IgD-negative memory B cell (primary cell): ENCODE data around the gene GALNT7. TPM values are rescaled to one million over a fixed set of nuclear protein-coding genes. Genes with fewer than 3 reads are reported as not detected.

ENCODE experiments used
- H3K27ac Mint-ChIP-seq, 3 donors: one replicate each; pipeline ENCODE4 v1.8.0; 2020 to 2022; ENCODE audit warnings: mild to moderate bottlenecking in 3 of 3, mixed read lengths in 3 of 3, moderate library complexity in 1 of 3
- H3K27me3 Mint-ChIP-seq: one replicate; pipeline ENCODE4 v1.8.0; 2021; ENCODE audit warnings: mixed read lengths
- H3K36me3 Mint-ChIP-seq: one replicate; pipeline ENCODE4 v1.8.0; 2020; ENCODE audit warnings: mild to moderate bottlenecking, mixed read lengths
- H3K4me1 Mint-ChIP-seq, 3 donors: one replicate each; pipeline ENCODE4 v1.8.0; 2020 to 2022; ENCODE audit warnings: mixed read lengths in 3 of 3, mild to moderate bottlenecking in 1 of 3
- H3K4me3 Mint-ChIP-seq, 4 donors: one replicate each; pipeline ENCODE4 v1.8.0; 2020 to 2022; ENCODE audit warnings: mild to moderate bottlenecking in 4 of 4, mixed read lengths in 4 of 4, moderate library complexity in 3 of 4
- H3K9me3 Mint-ChIP-seq, 3 donors: one replicate each; pipeline ENCODE4 v1.8.0; 2020 to 2021; ENCODE audit warnings: mixed read lengths in 3 of 3, mild to moderate bottlenecking in 1 of 3
- polyA plus RNA-seq: library from polyadenylated mRNA; unstranded; fragments of 300-500 nt; fragmentation: Illumina TruSeq; gene quantifications from one replicate; pipeline ENCODE4 v1.2.3, GENCODE V29; 2021

Gene GALNT7
- polyA plus RNA-seq, 1 donor from 2014 or later: 7.1 TPM

- H3K4me1 Mint-ChIP-seq: peaks cover 0 to 2% (median 0%) of the 10 kb centered on the region in 3 donors
- no peak overlapping the region for H3K27ac Mint-ChIP-seq
- peaks cover 5% of the 10 kb centered on the region for H3K36me3 Mint-ChIP-seq
- H3K4me3 Mint-ChIP-seq: no peak overlapping the region
- no peaks in the 10 kb centered on the region for H3K9me3 Mint-ChIP-seq
- H3K27me3 Mint-ChIP-seq: no peaks in the 10 kb centered on the region
Observed at GRCh38 chr4:173318648-173319211, 150.1 kb downstream of the GALNT7 start.

GRCh38 chr4:173319696-173320095 lies 151.1 kb downstream of the GALNT7 start:
- H3K36me3 Mint-ChIP-seq: peaks cover 5% of the 10 kb centered on the region
- no peak overlapping the region for H3K27ac Mint-ChIP-seq
- no peak overlapping the region for H3K4me3 Mint-ChIP-seq
- no peaks in the 10 kb centered on the region for H3K9me3 Mint-ChIP-seq
- H3K27me3 Mint-ChIP-seq: no peaks in the 10 kb centered on the region
- H3K4me1 Mint-ChIP-seq: peaks cover 0 to 2% (median 0%) of the 10 kb centered on the region in 3 donors

DNA sequence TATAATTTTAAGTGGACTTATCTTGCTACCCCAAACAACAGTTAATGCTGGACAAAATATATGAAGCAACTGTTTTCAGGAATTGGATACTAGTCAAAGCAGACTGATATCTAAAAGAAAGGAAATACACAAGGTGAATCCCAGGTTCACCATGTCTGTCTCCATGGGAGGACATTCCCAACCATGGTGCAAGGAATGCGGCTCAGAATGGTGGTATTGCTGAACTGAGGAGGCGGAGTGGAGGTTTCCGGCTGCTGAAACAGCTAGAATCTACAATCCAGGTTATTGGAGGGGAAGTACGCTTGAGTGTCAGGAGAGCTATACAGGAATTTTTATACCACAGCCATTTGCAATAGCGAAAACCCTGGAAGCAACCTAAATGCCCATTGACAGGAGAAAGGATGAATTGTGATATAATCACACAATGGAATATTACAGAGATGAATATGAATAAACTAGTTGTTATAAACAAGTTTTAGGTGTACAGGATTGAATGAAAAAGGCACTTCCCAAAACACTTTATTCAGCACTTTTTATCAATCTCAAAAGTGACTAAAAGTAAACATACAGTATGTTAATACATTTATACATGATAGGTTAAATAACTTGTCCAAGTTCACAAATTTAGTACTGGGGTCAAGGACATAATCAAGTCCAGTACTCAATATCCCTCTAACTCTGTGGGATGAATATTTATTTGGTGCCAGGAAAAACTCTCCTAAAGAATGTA lies 156.6 kb downstream of the GALNT7 start:
- peak overlapping the region in 1 of 3 donors; percentile 29 for H3K27ac Mint-ChIP-seq
- no peaks in the 10 kb centered on the region for H3K27me3 Mint-ChIP-seq
- peaks cover 7% of the 10 kb centered on the region for H3K36me3 Mint-ChIP-seq
- no peak overlapping the region for H3K4me3 Mint-ChIP-seq
- H3K9me3 Mint-ChIP-seq: no peaks in the 10 kb centered on the region
- H3K4me1 Mint-ChIP-seq: no peaks in the 10 kb centered on the region

DNA sequence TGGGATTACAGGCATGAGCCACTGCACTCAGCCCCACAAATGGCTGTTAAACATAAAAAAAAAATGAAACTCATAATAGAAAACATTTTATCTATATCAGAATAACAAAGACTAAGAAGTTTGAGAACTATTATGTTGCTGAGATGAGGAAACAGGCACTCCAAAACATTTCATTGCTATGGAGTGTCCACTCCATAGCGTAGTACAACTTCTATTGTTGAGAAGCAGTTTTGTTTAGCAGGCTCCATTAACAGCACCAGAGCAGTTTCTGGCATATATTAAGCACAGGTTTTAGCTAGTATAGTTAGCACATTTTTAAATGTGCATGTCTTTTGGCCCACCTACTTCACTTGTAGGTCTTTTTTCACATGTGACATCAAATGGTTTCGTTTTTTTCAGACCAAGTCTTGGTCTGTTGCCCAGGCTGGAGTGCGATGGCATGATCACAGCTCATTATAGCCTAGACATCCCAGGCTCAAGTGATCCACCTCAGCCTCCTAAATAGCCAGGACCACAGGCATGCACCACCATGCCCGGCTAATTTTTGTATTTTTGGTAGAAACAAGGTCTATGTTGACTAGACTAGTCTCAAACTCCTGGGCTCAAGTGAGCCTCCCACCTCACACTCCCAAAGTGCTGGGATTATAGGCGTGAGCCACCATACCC lies 159.8 kb downstream of the GALNT7 start:
- Mint-ChIP-seq H3K36me3 (peaks cover 2% of the 10 kb centered on the region), H3K27ac (no peak overlapping the region), H3K4me1 (peaks cover 10 to 16% (median 15%) of the 10 kb centered on the region in 3 donors), H3K9me3 (no peaks in the 10 kb centered on the region), H3K4me3 (no peak overlapping the region), H3K27me3 (peaks cover 2% of the 10 kb centered on the region)

- Mint-ChIP-seq H3K27me3 (peaks cover 2% of the 10 kb centered on the region), H3K27ac (no peak overlapping the region), H3K4me1 (peaks cover 10 to 19% (median 16%) of the 10 kb centered on the region in 3 donors), H3K4me3 (no peak overlapping the region), H3K9me3 (no peaks in the 10 kb centered on the region), H3K36me3 (peaks cover 4% of the 10 kb centered on the region)
Observed at GRCh38 chr4:173330590-173330989, 162.0 kb downstream of the GALNT7 start.

DNA sequence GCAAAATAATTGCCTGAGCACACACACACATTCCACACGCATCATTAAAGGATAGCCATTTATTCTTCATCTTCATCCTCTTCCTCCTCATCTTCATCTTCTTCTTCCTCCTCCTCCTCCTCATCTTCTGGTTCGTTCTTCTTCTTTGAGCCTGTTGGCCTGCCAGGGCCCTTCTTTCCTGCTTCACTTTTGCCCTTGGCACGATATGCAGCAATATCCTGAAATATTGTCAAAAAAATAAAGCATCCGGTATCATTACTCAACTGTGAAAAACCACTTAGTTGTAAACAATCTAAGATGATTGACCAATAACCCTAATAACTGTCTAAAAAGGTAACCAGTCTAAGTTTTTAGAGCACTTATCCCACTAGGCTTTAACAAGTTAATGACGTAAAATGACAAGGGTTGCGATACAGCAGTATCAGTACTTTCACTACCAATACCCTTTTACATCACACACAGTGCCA lies 163.4 kb downstream of the GALNT7 start:
- H3K36me3 Mint-ChIP-seq: peaks cover 2% of the 10 kb centered on the region
- peaks cover 12 to 19% (median 16%) of the 10 kb centered on the region in 3 donors for H3K4me1 Mint-ChIP-seq
- peak overlapping the region; percentile 67 to 98 (median 92) for H3K4me3 Mint-ChIP-seq

DNA sequence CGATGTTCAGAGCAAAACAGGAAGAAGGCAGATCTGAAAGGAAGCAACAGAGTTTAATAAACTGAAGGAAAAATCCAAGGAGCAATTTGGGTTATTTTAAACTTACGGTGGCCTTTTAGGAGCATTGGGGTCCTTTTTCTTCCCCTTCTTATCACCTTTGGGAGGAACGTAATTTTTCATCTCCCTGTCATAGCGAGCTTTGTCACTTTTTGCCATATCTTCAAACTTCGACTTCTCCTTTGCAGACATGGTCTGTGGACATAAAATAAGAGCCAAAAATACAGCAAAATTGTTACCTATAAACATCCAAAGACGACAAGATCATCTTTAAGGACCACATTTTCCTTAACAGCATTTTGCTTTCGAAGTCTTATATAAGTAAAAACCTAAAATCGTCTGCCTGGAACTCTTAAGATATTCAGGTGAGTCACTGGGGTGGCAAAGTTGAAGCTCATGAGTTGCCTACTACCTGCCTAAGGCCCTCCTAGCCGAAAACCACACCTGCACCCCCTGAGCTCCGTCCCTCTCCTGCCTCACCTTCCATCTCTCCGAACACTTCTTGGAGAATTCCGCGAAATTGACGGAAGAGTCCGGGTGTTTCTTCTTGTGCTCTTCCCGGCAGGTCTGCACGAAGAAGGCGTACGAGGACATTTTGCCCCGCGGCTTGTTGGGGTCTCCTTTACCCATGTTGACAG lies 164.5 kb downstream of the GALNT7 start:
- Mint-ChIP-seq H3K9me3 (no peaks in the 10 kb centered on the region), H3K36me3 (peaks cover 2% of the 10 kb centered on the region), H3K27ac (peak overlapping the region; percentile 50 to 82 (median 80)), H3K27me3 (peaks cover 2% of the 10 kb centered on the region), H3K4me3 (peak overlapping the region; percentile 89 to 98 (median 95)), H3K4me1 (peaks cover 12 to 19% (median 16%) of the 10 kb centered on the region in 3 donors)

More for the DNA sequence above, 163.4 kb downstream of the GALNT7 start:
- Mint-ChIP-seq H3K9me3 (no peaks in the 10 kb centered on the region), H3K27me3 (peaks cover 2% of the 10 kb centered on the region), H3K27ac (peak overlapping the region; percentile 7 to 86 (median 82))

DNA sequence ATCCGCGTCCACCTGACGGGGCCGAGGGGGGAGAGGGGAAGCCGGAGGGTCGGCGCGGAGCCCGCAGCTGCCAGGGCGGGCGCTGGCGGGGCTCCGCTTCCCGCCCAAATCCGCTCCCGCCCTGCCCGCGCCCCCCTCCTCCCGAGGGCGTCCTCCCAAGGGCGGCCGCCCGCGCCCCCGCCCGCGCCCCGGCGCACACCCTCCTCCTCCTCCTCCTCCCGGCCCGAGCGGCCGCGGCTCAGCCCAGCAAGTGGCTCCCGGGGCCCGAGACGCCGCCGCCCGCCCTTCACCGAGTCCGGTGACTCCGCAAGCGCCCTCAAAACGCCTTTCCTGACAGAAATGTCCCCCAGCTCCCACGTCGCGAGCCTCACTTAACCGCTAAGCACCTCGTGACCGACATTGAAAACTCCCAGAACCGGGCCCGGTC lies 165.1 kb downstream of the GALNT7 start:
- Mint-ChIP-seq H3K27me3 (peaks cover 2% of the 10 kb centered on the region), H3K27ac (peak overlapping the region; percentile 82 to 99 (median 98)), H3K9me3 (no peaks in the 10 kb centered on the region), H3K36me3 (peaks cover 2% of the 10 kb centered on the region), H3K4me1 (peaks cover 12 to 19% (median 16%) of the 10 kb centered on the region in 3 donors), H3K4me3 (peak overlapping the region; percentile 94 to 100 (median 99))

DNA sequence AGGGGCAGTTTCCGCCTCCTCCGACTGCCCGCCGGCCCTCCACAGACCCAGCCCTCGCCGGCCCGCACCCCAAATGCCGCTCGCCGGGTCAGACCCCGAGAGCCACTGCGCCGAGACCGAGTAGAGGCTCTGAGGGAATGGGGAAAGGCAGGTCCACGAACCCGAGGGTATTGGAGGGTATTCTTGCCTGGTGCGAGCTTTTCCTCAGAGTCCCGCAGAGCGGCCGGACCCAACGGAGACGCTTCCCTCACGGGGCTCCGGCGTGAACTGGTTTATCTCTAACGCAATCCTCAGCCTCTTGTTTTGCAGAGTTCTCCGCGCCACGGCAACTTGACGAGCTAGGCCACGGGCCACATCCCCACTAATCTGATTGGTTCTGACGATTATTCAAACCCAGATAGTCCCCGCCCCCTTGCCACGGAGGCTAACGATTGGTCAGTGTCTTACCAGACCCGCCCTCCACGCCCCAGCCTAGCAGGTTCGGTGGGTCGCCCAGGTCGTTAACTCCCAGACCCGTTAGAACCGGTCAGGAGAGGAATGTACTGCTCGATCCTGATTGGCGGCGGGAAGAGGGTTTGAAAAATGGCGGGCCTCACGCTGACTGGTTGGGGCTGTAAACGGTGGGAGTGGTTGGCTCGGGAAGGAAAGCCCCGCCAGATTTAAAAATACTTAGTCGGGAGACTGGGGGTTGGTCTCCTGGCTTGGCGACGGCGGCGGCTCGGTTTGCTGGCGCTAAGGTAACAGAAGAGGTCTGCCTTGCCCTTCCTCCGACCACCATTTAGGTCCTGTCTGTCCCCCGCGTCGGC lies 165.7 kb downstream of the GALNT7 start, which contains the start of gene HMGB2:
TSS of gene HMGB2 (minus strand) at position 274 of the 806 bp plus-strand sequence. CDS start 709 bp downstream, outside the sequence.
- Mint-ChIP-seq H3K27me3 (peaks cover 2% of the 10 kb centered on the region), H3K36me3 (peaks cover 2% of the 10 kb centered on the region), H3K4me3 (peak within 1 kb of the TSS; percentile 94 to 100 (median 99)), H3K4me1 (peaks cover 12 to 19% (median 16%) of the 10 kb centered on the region in 3 donors), H3K27ac (peak within 1 kb of the TSS; percentile 84 to 99 (median 98)), H3K9me3 (no peaks in the 10 kb centered on the region)

- Mint-ChIP-seq H3K9me3 (no peaks in the 10 kb centered on the region), H3K4me3 (peak overlapping the region; percentile 94 to 100 (median 99)), H3K27me3 (peaks cover 2% of the 10 kb centered on the region), H3K27ac (peak overlapping the region; percentile 84 to 99 (median 98)), H3K4me1 (peaks cover 12 to 19% (median 16%) of the 10 kb centered on the region in 3 donors), H3K36me3 (peaks cover 2% of the 10 kb centered on the region)
Observed at GRCh38 chr4:173334891-173335752, 166.5 kb downstream of the GALNT7 start.

DNA sequence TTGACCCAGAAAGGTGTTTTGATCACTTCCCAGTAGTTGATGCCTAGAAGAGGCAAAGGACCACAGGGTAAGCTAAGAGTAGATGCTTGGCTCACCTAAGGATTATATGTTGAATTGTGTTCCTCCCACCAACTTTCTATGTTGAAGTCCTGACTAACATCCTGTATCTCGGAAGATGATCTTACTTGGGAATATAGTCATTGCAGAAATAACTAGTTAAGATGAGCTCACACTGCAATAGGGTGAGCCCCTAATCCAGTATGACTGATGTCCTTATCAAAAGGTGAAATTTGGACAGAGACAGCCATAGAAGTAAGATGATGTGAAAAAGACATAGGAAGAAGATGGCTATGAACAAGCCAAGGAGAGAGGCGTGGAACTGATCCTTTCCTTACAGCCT lies 168.9 kb downstream of the GALNT7 start:
- peaks cover 2% of the 10 kb centered on the region for H3K36me3 Mint-ChIP-seq
- H3K4me3 Mint-ChIP-seq: peak overlapping the region in 1 of 4 donors; percentile 2
- no peak overlapping the region for H3K27ac Mint-ChIP-seq
- no peaks in the 10 kb centered on the region for H3K27me3 Mint-ChIP-seq
- peaks cover 8 to 12% (median 8%) of the 10 kb centered on the region in 3 donors for H3K4me1 Mint-ChIP-seq
- H3K9me3 Mint-ChIP-seq: no peaks in the 10 kb centered on the region

DNA sequence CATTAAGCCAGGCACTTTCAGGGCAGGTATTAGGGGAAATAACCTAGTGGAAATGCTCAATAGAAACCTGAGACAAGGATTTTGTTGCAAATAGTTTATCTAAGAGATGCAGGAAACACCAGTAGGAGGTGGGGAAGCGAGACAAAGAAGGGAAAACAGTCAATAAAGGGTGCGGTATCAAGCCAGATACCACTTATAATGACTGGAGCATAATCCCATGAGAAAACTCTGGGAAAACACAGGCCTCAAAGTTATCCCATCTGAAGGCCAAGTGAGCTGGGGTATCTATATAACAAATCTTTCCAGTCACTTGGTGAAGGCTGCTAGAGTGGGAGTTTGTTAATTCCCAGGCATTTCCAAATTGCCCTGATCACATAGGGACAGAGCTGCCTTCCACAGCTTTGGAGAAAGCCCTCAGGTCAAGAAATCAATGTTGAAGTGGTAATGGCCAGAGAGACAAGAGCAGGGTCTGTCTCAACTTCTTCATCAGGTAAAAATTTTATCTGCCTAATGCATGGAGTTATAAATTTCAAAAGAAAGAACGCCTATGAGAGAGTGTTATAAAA lies 175.3 kb downstream of the GALNT7 start:
- no peak overlapping the region for H3K4me3 Mint-ChIP-seq
- H3K9me3 Mint-ChIP-seq: no peaks in the 10 kb centered on the region
- H3K27ac Mint-ChIP-seq: no peak overlapping the region
- no peaks in the 10 kb centered on the region for H3K36me3 Mint-ChIP-seq
- H3K27me3 Mint-ChIP-seq: no peaks in the 10 kb centered on the region
- H3K4me1 Mint-ChIP-seq: peaks cover 1 to 7% (median 4%) of the 10 kb centered on the region in 3 donors

DNA sequence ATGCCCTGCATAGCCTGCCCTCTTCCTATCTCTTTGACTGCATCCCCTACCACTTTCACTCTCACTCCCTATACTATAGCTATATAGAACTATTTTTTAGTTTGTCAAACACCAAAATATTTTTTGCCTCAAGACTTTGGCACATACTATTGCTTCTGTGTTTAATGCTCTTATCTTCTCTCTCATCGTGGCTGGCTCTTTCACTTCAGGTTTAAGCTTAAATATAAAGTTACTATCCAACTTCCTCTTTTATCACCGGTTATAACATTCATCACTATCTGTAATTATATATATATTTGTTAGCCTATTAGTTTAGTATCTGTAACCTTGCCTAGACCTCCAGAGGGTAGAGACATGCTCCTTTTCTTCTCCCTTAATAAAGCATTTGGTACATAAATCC lies 177.0 kb downstream of the GALNT7 start:
- Mint-ChIP-seq H3K4me1 (peaks cover 1 to 7% (median 4%) of the 10 kb centered on the region in 3 donors), H3K36me3 (no peaks in the 10 kb centered on the region), H3K27ac (no peak overlapping the region), H3K4me3 (no peak overlapping the region), H3K9me3 (no peaks in the 10 kb centered on the region), H3K27me3 (no peaks in the 10 kb centered on the region)
